Natural killer cell (primary cell): Measurements from ENCODE around the gene CST6. TPM values are rescaled to one million over a fixed set of nuclear protein-coding genes. Genes with fewer than 3 reads are reported as not detected.

Experiments used
- ATAC-seq, 3 donors: fragments of 150-1000 bp in 2 of 3; fragments of 200-7000 bp in 1 of 3; cut with Tn5 transposase; 1 replicate in 1 of 3; 2 replicates in 2 of 3; pipeline ENCODE4 v1.10.0; 2021; ENCODE audit warnings: mild to moderate bottlenecking in 2 of 3, moderate library complexity in 2 of 3
- DNase-seq, 2 donors: peaks; one replicate each; pipeline versions ENCODE4 v3.0.0 to v3.0.0-alpha.2; 2013 to 2021; ENCODE audit warnings: mixed read lengths in 1 of 2
- H3K27ac ChIP-seq: one replicate; pipeline ENCODE4 v1.5.1; 2013; ENCODE audit warnings: mild to moderate bottlenecking, low read length
- H3K27me3 ChIP-seq: one replicate; pipeline ENCODE4 v1.6.1; 2013; ENCODE audit warnings: low read length; ENCODE audit not compliant: control insufficient read depth, insufficient read depth
- H3K36me3 ChIP-seq: one replicate; pipeline ENCODE4 v1.6.1; 2013; ENCODE audit warnings: low read length; ENCODE audit not compliant: control insufficient read depth, insufficient read depth
- H3K4me1 ChIP-seq: one replicate; pipeline ENCODE4 v1.6.1; 2013; ENCODE audit warnings: low read length; ENCODE audit not compliant: control insufficient read depth, insufficient read depth
- H3K4me3 ChIP-seq: one replicate; pipeline ENCODE4 v1.5.1; 2013; ENCODE audit warnings: low read length
- H3K9me3 ChIP-seq: one replicate; pipeline ENCODE4 v1.6.1; 2013; ENCODE audit warnings: low read length; ENCODE audit not compliant: control insufficient read depth, insufficient read depth
- H3K27ac Mint-ChIP-seq, 2 donors: one replicate each; pipeline ENCODE4 v1.8.0; 2022; ENCODE audit warnings: mild to moderate bottlenecking in 2 of 2, mixed read lengths in 2 of 2, moderate library complexity in 1 of 2
- H3K27me3 Mint-ChIP-seq, 2 donors: one replicate each; pipeline ENCODE4 v1.8.0; 2022; ENCODE audit warnings: low read depth in 2 of 2, mixed read lengths in 2 of 2
- H3K36me3 Mint-ChIP-seq: one replicate; pipeline ENCODE4 v1.8.0; 2022; ENCODE audit warnings: mixed read lengths
- H3K4me1 Mint-ChIP-seq, 2 donors: one replicate each; pipeline ENCODE4 v1.8.0; 2022; ENCODE audit warnings: mixed read lengths in 2 of 2
- H3K4me3 Mint-ChIP-seq: one replicate; pipeline ENCODE4 v1.8.0; 2022; ENCODE audit warnings: mild to moderate bottlenecking, moderate library complexity, mixed read lengths
- H3K9me3 Mint-ChIP-seq, 2 donors: one replicate each; pipeline ENCODE4 v1.8.0; 2022; ENCODE audit warnings: mixed read lengths in 2 of 2
- CTCF ChIP-seq: fragments of 200-600 bp; IDR thresholded peaks from one replicate; pipeline ENCODE4 v1.8.0; 2022; ENCODE audit warnings: antibody characterized with exemption
- WGBS: methylation state at CpG from one replicate; pipeline ENCODE4 v1.1.7; 2013; ENCODE audit warnings: missing lambda C conversion rate; ENCODE audit not compliant: insufficient coverage; 5-methylcytosine and 5-hydroxymethylcytosine counted together
- intact Hi-C: fragments of 100-400 bp; cut with micrococcal nuclease; formaldehyde crosslinking; loops from one replicate; pipeline ENCODE4 v1.14.2; 2022
- total RNA-seq, 4 donors: library from RNA; stranded (reverse); fragments of 120-200 nt in 1 of 4; gene quantifications; one replicate each; pipeline versions ENCODE4 v1.2.3 to v1.2.4, GENCODE V29; 2013 to 2022

The CST6 gene
- total RNA-seq, 3 donors from 2014 or later (not counting 1 experiment from before 2014, with no cell fraction given), result not detected

- ATAC-seq (no peak), DNase-seq (no peak)
- 89% methylated on average over 22 of the region's 22 CpGs for WGBS
- Histone ChIP-seq H3K27ac (no peak overlapping the region), H3K36me3 (peaks cover 13% of the 10 kb centered on the region), H3K4me3 (no peak overlapping the region), H3K9me3 (no peaks in the 10 kb centered on the region), H3K4me1 (no peaks in the 10 kb centered on the region), H3K27me3 (no peaks in the 10 kb centered on the region)
- Mint-ChIP-seq H3K27ac (no peak overlapping the region), H3K36me3 (no peaks in the 10 kb centered on the region), H3K9me3 (no peaks in the 10 kb centered on the region), H3K4me1 (no peaks in the 10 kb centered on the region), H3K4me3 (no peak overlapping the region), H3K27me3 (no peaks in the 10 kb centered on the region)
- intact Hi-C loops, result loop anchor here (10.0 kb wide), 1 partner anchor 438 kb away; no protein-coding TSS in a partner anchor
- no peak for TF ChIP-seq CTCF
Observed at GRCh38 chr11:65982824-65983588, 28.8 kb upstream of the CST6 start.

- H3K9me3 Mint-ChIP-seq, result no peaks in the 10 kb centered on the region
- Histone ChIP-seq H3K27ac (no peak overlapping the region), H3K27me3 (no peaks in the 10 kb centered on the region), H3K36me3 (peaks cover 8% of the 10 kb centered on the region), H3K9me3 (no peaks in the 10 kb centered on the region), H3K4me3 (no peak overlapping the region), H3K4me1 (no peaks in the 10 kb centered on the region)
- intact Hi-C loops, result loop anchor here (10.0 kb wide), 1 partner anchor 439 kb away; no protein-coding TSS in a partner anchor
- 93% methylated on average over 5 of the region's 5 CpGs for WGBS
- no peaks in the 10 kb centered on the region for H3K27me3 Mint-ChIP-seq
- no peak for TF ChIP-seq CTCF
- no peaks in the 10 kb centered on the region for H3K36me3 Mint-ChIP-seq
- no peak for DNase-seq
- no peaks in the 10 kb centered on the region for H3K4me1 Mint-ChIP-seq
- H3K4me3 Mint-ChIP-seq, result no peak overlapping the region
- no peak for ATAC-seq
- H3K27ac Mint-ChIP-seq, result no peak overlapping the region
Observed at GRCh38 chr11:65983589-65983987, 28.2 kb upstream of the CST6 start.

GRCh38 chr11:65987336-65987735, 24.5 kb upstream of the CST6 start:
- intact Hi-C loops, result loop anchor here (10.0 kb wide), 1 partner anchor 443 kb away; no protein-coding TSS in a partner anchor
- Mint-ChIP-seq H3K36me3 (no peaks in the 10 kb centered on the region), H3K9me3 (no peaks in the 10 kb centered on the region), H3K27ac (no peak overlapping the region), H3K4me3 (no peak overlapping the region), H3K4me1 (peaks cover 6 to 7% of the 10 kb centered on the region in 2 donors), H3K27me3 (no peaks in the 10 kb centered on the region)
- no peak for TF ChIP-seq CTCF
- H3K27me3 ChIP-seq, result no peaks in the 10 kb centered on the region
- WGBS, result 92% methylated on average over 9 of the region's 9 CpGs
- H3K4me3 ChIP-seq, result no peak overlapping the region
- H3K4me1 ChIP-seq, result no peaks in the 10 kb centered on the region
- H3K36me3 ChIP-seq, result no peaks in the 10 kb centered on the region
- H3K9me3 ChIP-seq, result no peaks in the 10 kb centered on the region
- DNase-seq (no peak), ATAC-seq (no peak)
- no peak overlapping the region for H3K27ac ChIP-seq
